ENCODE data around the gene PCDHAC2. TPM values are rescaled to one million over a fixed set of nuclear protein-coding genes. Genes with fewer than 3 reads are reported as not detected.

The PCDHAC2 gene
- total RNA-seq, 1 experiment from 2014 or later, result 9.3 TPM

- no TSS peak for BruUV-seq (replicated peaks)
- H3K9me3 Mint-ChIP-seq (ENCODE audit: unreplicated experiment), result no peaks in the 10 kb centered on the region
- no peak for DNase-seq (ENCODE audit: unreplicated experiment)
- H3K4me1 Mint-ChIP-seq (ENCODE audit: insufficient read depth, unreplicated experiment), result peaks cover 13% of the 10 kb centered on the region
- H3K27ac Mint-ChIP-seq (ENCODE audit: low read depth, unreplicated experiment), result no peak overlapping the region
- ChIA-PET POLR2A (no interaction called here), CTCF (interaction anchor here (1.2 kb wide), 1 partner anchor 58 kb away, joined by 3 read pairs; no protein-coding TSS in a partner anchor)
- no peaks in the 10 kb centered on the region for H3K27me3 Mint-ChIP-seq (ENCODE audit: insufficient read depth, unreplicated experiment)
- H3K36me3 Mint-ChIP-seq (ENCODE audit: insufficient read depth, unreplicated experiment), result peaks cover 23% of the 10 kb centered on the region
- no peak for TF ChIP-seq CTCF (IDR thresholded peaks at IDR 0.05; ENCODE audit: unreplicated experiment)
- intact Hi-C loops (cut with micrococcal nuclease), result no loop called here
- H3K4me3 Mint-ChIP-seq (ENCODE audit: unreplicated experiment), result no peak overlapping the region
These were observed 15.9 kb downstream of the PCDHAC2 start for GRCh38 chr5:140982083-140982716.

GRCh38 chr5:140986117-140986521 is 19.8 kb downstream of the PCDHAC2 start:
- no peaks in the 10 kb centered on the region for H3K9me3 Mint-ChIP-seq (ENCODE audit: unreplicated experiment)
- no peak overlapping the region for H3K27ac Mint-ChIP-seq (ENCODE audit: low read depth, unreplicated experiment)
- H3K4me1 Mint-ChIP-seq (ENCODE audit: insufficient read depth, unreplicated experiment), result peaks cover 13% of the 10 kb centered on the region
- DNase-seq (ENCODE audit: unreplicated experiment), result no peak
- peaks cover 28% of the 10 kb centered on the region for H3K36me3 Mint-ChIP-seq (ENCODE audit: insufficient read depth, unreplicated experiment)
- ChIA-PET CTCF (interaction anchor here (0.6 to 2.5 kb wide), 6 partner anchors 9 to 264 kb away, joined by 3 to 15 read pairs (median 6); partner anchors contain the start of gene PCDHA12), POLR2A (interaction anchor here (0.5 to 5.2 kb wide), 4 partner anchors 8 to 63 kb away, joined by 3 to 41 read pairs (median 4); no protein-coding TSS in a partner anchor)
- no peaks in the 10 kb centered on the region for H3K27me3 Mint-ChIP-seq (ENCODE audit: insufficient read depth, unreplicated experiment)
- H3K4me3 Mint-ChIP-seq (ENCODE audit: unreplicated experiment), result no peak overlapping the region
- intact Hi-C loops (cut with micrococcal nuclease), result no loop called here
- no TSS peak for BruUV-seq (replicated peaks)
- TF ChIP-seq CTCF (IDR thresholded peaks at IDR 0.05; ENCODE audit: unreplicated experiment), result no peak

GRCh38 chr5:140988100-140988499 is 21.8 kb downstream of the PCDHAC2 start:
- POLR2A ChIA-PET, result interaction anchor here (0.6 to 5.2 kb wide), 6 partner anchors 10 to 61 kb away, joined by 4 to 41 read pairs (median 6); no protein-coding TSS in a partner anchor
- H3K27ac Mint-ChIP-seq (ENCODE audit: low read depth, unreplicated experiment), result no peak overlapping the region
- H3K36me3 Mint-ChIP-seq (ENCODE audit: insufficient read depth, unreplicated experiment), result peaks cover 28% of the 10 kb centered on the region
- BruUV-seq (replicated peaks), result no TSS peak
- H3K4me3 Mint-ChIP-seq (ENCODE audit: unreplicated experiment), result no peak overlapping the region
- peaks cover 13% of the 10 kb centered on the region for H3K4me1 Mint-ChIP-seq (ENCODE audit: insufficient read depth, unreplicated experiment)
- CTCF ChIA-PET, result interaction anchor here (0.6 to 2.5 kb wide), 4 partner anchors 11 to 52 kb away, joined by 3 to 15 read pairs (median 4); no protein-coding TSS in a partner anchor
- peak; percentile 59 for DNase-seq (ENCODE audit: unreplicated experiment)
- no peaks in the 10 kb centered on the region for H3K27me3 Mint-ChIP-seq (ENCODE audit: insufficient read depth, unreplicated experiment)
- no peaks in the 10 kb centered on the region for H3K9me3 Mint-ChIP-seq (ENCODE audit: unreplicated experiment)
- intact Hi-C loops (cut with micrococcal nuclease), result no loop called here
- TF ChIP-seq CTCF (IDR thresholded peaks at IDR 0.05; ENCODE audit: unreplicated experiment), result no peak

GRCh38 chr5:140988608-140989007 is 22.3 kb downstream of the PCDHAC2 start:
- Mint-ChIP-seq H3K27ac (ENCODE audit: low read depth, unreplicated experiment) (no peak overlapping the region), H3K4me1 (ENCODE audit: insufficient read depth, unreplicated experiment) (peaks cover 13% of the 10 kb centered on the region), H3K9me3 (ENCODE audit: unreplicated experiment) (no peaks in the 10 kb centered on the region), H3K36me3 (ENCODE audit: insufficient read depth, unreplicated experiment) (peaks cover 27% of the 10 kb centered on the region), H3K27me3 (ENCODE audit: insufficient read depth, unreplicated experiment) (no peaks in the 10 kb centered on the region), H3K4me3 (ENCODE audit: unreplicated experiment) (no peak overlapping the region)
- POLR2A ChIA-PET, result interaction anchor here (0.5 to 5.2 kb wide), 6 partner anchors 11 to 1155 kb away, joined by 3 to 41 read pairs (median 6); no protein-coding TSS in a partner anchor
- no TSS peak for BruUV-seq (replicated peaks)
- no peak for TF ChIP-seq CTCF (IDR thresholded peaks at IDR 0.05; ENCODE audit: unreplicated experiment)
- intact Hi-C loops (cut with micrococcal nuclease), result no loop called here
- CTCF ChIA-PET, result interaction anchor here (0.6 to 1.2 kb wide), 2 partner anchors 13 to 17 kb away, joined by 3 to 4 read pairs; no protein-coding TSS in a partner anchor
- DNase-seq (ENCODE audit: unreplicated experiment), result no peak

Data from MCF 10A (cell line).